ENCODE measurements around the gene SETD3.

- no peak for TF ChIP-seq EZH2 (IDR thresholded peaks at IDR 0.05; ENCODE audit: insufficient read depth, poor library complexity, severe bottlenecking)
- TF ChIP-seq EZH2phosphoT487 (IDR thresholded peaks at IDR 0.05; ENCODE audit: insufficient read depth, low read depth), result no peak
Observed at GRCh38 chr14:99384450-99385417, 95.9 kb downstream of the SETD3 start.

Data from GM23248 (cell line).